Right atrium auricular region (tissue), 2 donors: ENCODE data around the gene CAPZB. TPM values are rescaled to one million over a fixed set of nuclear protein-coding genes. Genes with fewer than 3 reads are reported as not detected.

Experiments used
- DNase-seq: peaks from one replicate; pipeline ENCODE4 v3.0.0-alpha.2; 2019; ENCODE audit warnings: low spot score
- H3K27ac ChIP-seq, 2 donors: fragments of 200-600 bp; sonication (generic); 1 replicate in 1 of 2; 2 replicates in 1 of 2; pipeline ENCODE4 v1.5.1; 2016 to 2019
- H3K27me3 ChIP-seq, 2 donors: fragments of 200-600 bp; sonication (generic); one replicate each; pipeline versions ENCODE4 v1.5.1 to v1.6.0; 2017 to 2019
- H3K36me3 ChIP-seq: fragments of 200-600 bp; sonication (generic); one replicate; pipeline ENCODE4 v1.5.1; 2016
- H3K4me1 ChIP-seq, 2 donors: fragments of 200-600 bp; sonication (generic); one replicate each; pipeline versions ENCODE4 v1.5.1 to v1.6.0; 2017 to 2019
- H3K4me3 ChIP-seq, 2 donors: fragments of 200-600 bp; sonication (generic); 1 replicate in 1 of 2; 2 replicates in 1 of 2; pipeline ENCODE4 v1.5.1; 2017 to 2019; ENCODE audit warnings: mild to moderate bottlenecking in 1 of 2, moderate library complexity in 1 of 2
- H3K9me3 ChIP-seq, 2 donors: fragments of 200-600 bp; sonication (generic); one replicate each; pipeline ENCODE4 v1.5.1; 2019
- CTCF ChIP-seq, 2 donors: fragments of 200-600 bp; sonication (generic); IDR thresholded peaks; one replicate each; pipeline ENCODE4 v1.5.1; 2019; ENCODE audit warnings: antibody characterized with exemption in 2 of 2
- total RNA-seq, 2 donors: library from RNA; depleted of rRNA; stranded (reverse); fragments of >200 nt; gene quantifications; one replicate each; pipeline ENCODE4 v1.1.0, GENCODE V29; 2016

CAPZB gene
- total RNA-seq, 2 donors from 2014 or later = 87.8 to 122 TPM

- Histone ChIP-seq H3K36me3 (peaks cover 7% of the 10 kb centered on the region), H3K4me3 (no peak overlapping the region), H3K27ac (no peak overlapping the region), H3K4me1 (peaks cover 0 to 8% of the 10 kb centered on the region in 2 donors), H3K9me3 (no peaks in the 10 kb centered on the region), H3K27me3 (no peaks in the 10 kb centered on the region)
- DNase-seq = no peak
- no peak for TF ChIP-seq CTCF (IDR thresholded peaks at IDR 0.05)
These were observed 166.1 kb downstream of the CAPZB start for GRCh38 chr1:19319196-19319595.

GRCh38 chr1:19317126-19317910 lies 168.0 kb downstream of the CAPZB start:
- TF ChIP-seq CTCF (IDR thresholded peaks at IDR 0.05) = no peak
- no peak overlapping the region for H3K27ac ChIP-seq
- H3K4me1 ChIP-seq = peaks cover 0 to 21% of the 10 kb centered on the region in 2 donors
- no peaks in the 10 kb centered on the region for H3K27me3 ChIP-seq
- H3K4me3 ChIP-seq = no peak overlapping the region
- no peaks in the 10 kb centered on the region for H3K9me3 ChIP-seq
- peaks cover 5% of the 10 kb centered on the region for H3K36me3 ChIP-seq
- no peak for DNase-seq

GRCh38 chr1:19315378-19316198 lies 169.8 kb downstream of the CAPZB start:
- Histone ChIP-seq H3K4me1 (peaks cover 0 to 32% of the 10 kb centered on the region in 2 donors), H3K27me3 (no peaks in the 10 kb centered on the region), H3K27ac (no peak overlapping the region), H3K36me3 (peaks cover 5% of the 10 kb centered on the region), H3K4me3 (no peak overlapping the region), H3K9me3 (no peaks in the 10 kb centered on the region)
- DNase-seq = no peak
- no peak for TF ChIP-seq CTCF (IDR thresholded peaks at IDR 0.05)

- no peak for TF ChIP-seq CTCF (IDR thresholded peaks at IDR 0.05)
- Histone ChIP-seq H3K27me3 (no peaks in the 10 kb centered on the region), H3K27ac (no peak overlapping the region), H3K4me1 (peaks cover 0 to 38% of the 10 kb centered on the region in 2 donors), H3K9me3 (no peaks in the 10 kb centered on the region), H3K36me3 (peaks cover 5% of the 10 kb centered on the region), H3K4me3 (no peak overlapping the region)
- DNase-seq = no peak
These were observed 171.1 kb downstream of the CAPZB start for GRCh38 chr1:19313961-19314882.

GRCh38 chr1:19313636-19313959 lies 171.7 kb downstream of the CAPZB start:
- no peaks in the 10 kb centered on the region for H3K9me3 ChIP-seq
- DNase-seq = no peak
- TF ChIP-seq CTCF (IDR thresholded peaks at IDR 0.05) = no peak
- H3K27me3 ChIP-seq = no peaks in the 10 kb centered on the region
- no peak overlapping the region for H3K4me3 ChIP-seq
- peaks cover 5% of the 10 kb centered on the region for H3K36me3 ChIP-seq
- H3K4me1 ChIP-seq = peaks cover 0 to 38% of the 10 kb centered on the region in 2 donors
- H3K27ac ChIP-seq = no peak overlapping the region
